ENCODE results near the gene TMEM235.

- TF ChIP-seq CTCF (IDR thresholded peaks at IDR 0.05) = no peak
- no peak for TF ChIP-seq POLR2A (IDR thresholded peaks at IDR 0.05)
- TF ChIP-seq POLR2AphosphoS5 (IDR thresholded peaks at IDR 0.05) = peak in 1 of 3 donors; percentile 43
These were observed 31.8 kb downstream of the TMEM235 start for GRCh38 chr17:78263063-78263735.
